Upper lobe of right lung (tissue), 1 donor: ENCODE measurements around the gene CSGALNACT2. TPM values are rescaled to one million over a fixed set of nuclear protein-coding genes. Genes with fewer than 3 reads are reported as not detected.

ENCODE experiments used
- ATAC-seq: fragments of 200-7000 bp; cut with Tn5 transposase; one replicate; pipeline ENCODE4 v1.9.1; 2020; ENCODE audit warnings: mild to moderate bottlenecking, moderate library complexity
- DNase-seq: peaks from one replicate; pipeline ENCODE4 v3.0.0-alpha.2; 2020
- H3K27ac ChIP-seq: fragments of 200-600 bp; one replicate; pipeline ENCODE4 v1.8.0; 2022
- H3K27me3 ChIP-seq: fragments of 200-600 bp; one replicate; pipeline ENCODE4 v1.8.0; 2022; ENCODE audit warnings: mild to moderate bottlenecking
- H3K36me3 ChIP-seq: fragments of 200-600 bp; one replicate; pipeline ENCODE4 v1.8.0; 2022
- H3K4me1 ChIP-seq: fragments of 200-600 bp; one replicate; pipeline ENCODE4 v1.8.0; 2022
- H3K4me3 ChIP-seq: fragments of 200-600 bp; one replicate; pipeline ENCODE4 v1.8.0; 2022; ENCODE audit warnings: mild to moderate bottlenecking
- H3K9me3 ChIP-seq: fragments of 200-600 bp; one replicate; pipeline ENCODE4 v1.8.0; 2022
- intact Hi-C: fragments of 100-400 bp; cut with DNase I; formaldehyde crosslinking; loops from one replicate; pipeline ENCODE4 v1.11.0; 2022
- total RNA-seq: library from RNA; stranded (reverse); fragmentation: NEBNext Ultra II Directional; extraction: Animal tissue kit (Norgen Biotek cat#: 25700); gene quantifications from one replicate; pipeline ENCODE4 v1.2.1, GENCODE V29; 2021
- TF ChIP-seq, protein P1 (sequence below): fragments of 200-600 bp; IDR thresholded peaks from one replicate; pipeline ENCODE4 v1.8.0; 2022; ENCODE audit warnings: antibody characterized with exemption
- donor health status: DM: no; HTN: yes; CAD: no; lungs with severe emphysema.

Gene CSGALNACT2
- total RNA-seq, 1 donor from 2014 or later: 40.8 TPM

DNA sequence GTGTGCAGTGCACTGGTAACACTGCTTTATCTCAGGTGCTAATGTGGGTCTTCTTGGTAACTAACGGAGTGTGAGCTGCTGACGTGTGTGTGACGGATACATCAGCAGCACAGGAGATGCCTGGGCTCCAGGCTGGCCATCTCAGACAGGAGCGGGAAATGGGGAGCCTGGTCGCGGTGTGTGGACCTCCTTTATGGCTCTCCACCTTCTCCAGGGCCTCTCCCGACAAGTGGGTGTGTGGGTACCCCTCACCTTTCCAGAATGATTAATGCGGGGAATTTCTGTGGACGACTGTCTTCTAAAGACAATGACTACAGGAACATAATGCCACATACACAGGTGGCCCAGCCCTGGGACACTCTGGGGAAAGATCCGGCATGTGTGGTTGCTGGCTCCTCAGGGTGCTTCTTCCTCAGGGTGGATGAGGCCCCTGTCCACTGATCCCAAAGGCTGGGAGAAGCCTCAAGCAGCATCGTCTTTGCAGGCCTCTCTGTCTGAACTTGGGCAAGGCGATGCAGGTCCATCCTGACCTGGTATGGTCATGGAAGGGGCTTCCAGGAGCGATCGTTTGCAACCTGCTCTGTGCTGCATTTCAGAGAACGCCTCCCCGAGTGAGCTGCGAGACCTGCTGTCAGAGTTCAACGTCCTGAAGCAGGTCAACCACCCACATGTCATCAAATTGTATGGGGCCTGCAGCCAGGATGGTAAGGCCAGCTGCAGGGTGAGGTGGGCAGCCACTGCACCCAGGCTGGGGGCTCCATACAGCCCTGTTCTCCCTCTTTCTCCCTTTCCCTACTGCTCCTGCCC lies 20.3 kb upstream of the CSGALNACT2 start:
- peak; percentile 45 for DNase-seq
- Histone ChIP-seq H3K36me3 (no peaks in the 10 kb centered on the region), H3K27ac (no peak overlapping the region), H3K9me3 (no peaks in the 10 kb centered on the region), H3K4me1 (no peaks in the 10 kb centered on the region), H3K4me3 (no peak overlapping the region), H3K27me3 (no peaks in the 10 kb centered on the region)
- ATAC-seq: no peak
- TF ChIP-seq, protein P1, sequence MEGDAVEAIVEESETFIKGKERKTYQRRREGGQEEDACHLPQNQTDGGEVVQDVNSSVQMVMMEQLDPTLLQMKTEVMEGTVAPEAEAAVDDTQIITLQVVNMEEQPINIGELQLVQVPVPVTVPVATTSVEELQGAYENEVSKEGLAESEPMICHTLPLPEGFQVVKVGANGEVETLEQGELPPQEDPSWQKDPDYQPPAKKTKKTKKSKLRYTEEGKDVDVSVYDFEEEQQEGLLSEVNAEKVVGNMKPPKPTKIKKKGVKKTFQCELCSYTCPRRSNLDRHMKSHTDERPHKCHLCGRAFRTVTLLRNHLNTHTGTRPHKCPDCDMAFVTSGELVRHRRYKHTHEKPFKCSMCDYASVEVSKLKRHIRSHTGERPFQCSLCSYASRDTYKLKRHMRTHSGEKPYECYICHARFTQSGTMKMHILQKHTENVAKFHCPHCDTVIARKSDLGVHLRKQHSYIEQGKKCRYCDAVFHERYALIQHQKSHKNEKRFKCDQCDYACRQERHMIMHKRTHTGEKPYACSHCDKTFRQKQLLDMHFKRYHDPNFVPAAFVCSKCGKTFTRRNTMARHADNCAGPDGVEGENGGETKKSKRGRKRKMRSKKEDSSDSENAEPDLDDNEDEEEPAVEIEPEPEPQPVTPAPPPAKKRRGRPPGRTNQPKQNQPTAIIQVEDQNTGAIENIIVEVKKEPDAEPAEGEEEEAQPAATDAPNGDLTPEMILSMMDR: no peak
- intact Hi-C loops: no loop called here

- no peaks in the 10 kb centered on the region for H3K36me3 ChIP-seq
- H3K4me1 ChIP-seq: no peaks in the 10 kb centered on the region
- no peak overlapping the region for H3K4me3 ChIP-seq
- H3K27ac ChIP-seq: no peak overlapping the region
- ATAC-seq (no peak), DNase-seq (peak; percentile 56)
- TF ChIP-seq, protein P1: no peak
- H3K27me3 ChIP-seq: no peaks in the 10 kb centered on the region
- intact Hi-C loops: no loop called here
- H3K9me3 ChIP-seq: no peaks in the 10 kb centered on the region
Measured at GRCh38 chr10:43118631-43119415, 19.4 kb upstream of the CSGALNACT2 start.

- DNase-seq (peak; percentile 63), ATAC-seq (no peak)
- intact Hi-C loops: no loop called here
- no peaks in the 10 kb centered on the region for H3K4me1 ChIP-seq
- no peak overlapping the region for H3K27ac ChIP-seq
- no peaks in the 10 kb centered on the region for H3K27me3 ChIP-seq
- no peaks in the 10 kb centered on the region for H3K36me3 ChIP-seq
- H3K4me3 ChIP-seq: no peak overlapping the region
- TF ChIP-seq, protein P1: no peak
- H3K9me3 ChIP-seq: no peaks in the 10 kb centered on the region
Measured at GRCh38 chr10:43119416-43120115, 18.7 kb upstream of the CSGALNACT2 start.

- Histone ChIP-seq H3K27ac (no peak overlapping the region), H3K9me3 (no peaks in the 10 kb centered on the region), H3K36me3 (no peaks in the 10 kb centered on the region), H3K27me3 (no peaks in the 10 kb centered on the region), H3K4me1 (no peaks in the 10 kb centered on the region), H3K4me3 (no peak overlapping the region)
- DNase-seq (peak; percentile 53), ATAC-seq (no peak)
- intact Hi-C loops: no loop called here
- TF ChIP-seq, protein P1: no peak
Measured at GRCh38 chr10:43120116-43120928, 17.9 kb upstream of the CSGALNACT2 start.

- ATAC-seq (peak; percentile 78), DNase-seq (peak; percentile 67)
- TF ChIP-seq, protein P1: no peak
- Histone ChIP-seq H3K27ac (no peak overlapping the region), H3K36me3 (no peaks in the 10 kb centered on the region), H3K27me3 (no peaks in the 10 kb centered on the region), H3K4me1 (no peaks in the 10 kb centered on the region), H3K4me3 (no peak overlapping the region), H3K9me3 (no peaks in the 10 kb centered on the region)
- intact Hi-C loops: no loop called here
Measured at GRCh38 chr10:43120929-43121314, 17.3 kb upstream of the CSGALNACT2 start.
